Keratinocyte (primary cell): ENCODE data around the gene TMEFF2. TPM values are rescaled to one million over a fixed set of nuclear protein-coding genes. Genes with fewer than 3 reads are reported as not detected.

Experiments used
- DNase-seq: peaks from one replicate; pipeline ENCODE4 v3.0.0-alpha.2; 2011; ENCODE audit warnings: low read depth, missing footprints, low spot score
- FAIRE-seq: peaks from 2 replicates; lab custom pipeline; 2011; peaks lifted over from hg19 to GRCh38; lab: Jason Lieb, UNC
- H2AFZ ChIP-seq: 2 replicates; pipeline ENCODE4 v1.6.0; 2012; ENCODE audit warnings: low read length, control low read depth, inconsistent platforms; ENCODE audit not compliant: control insufficient read depth
- H3K27ac ChIP-seq: 2 replicates; pipeline ENCODE4 v1.5.1; 2011; ENCODE audit warnings: low read length; ENCODE audit not compliant: control insufficient read depth, insufficient read depth
- H3K27me3 ChIP-seq: 3 replicates; pipeline ENCODE4 v1.6.0; 2011; ENCODE audit warnings: low read length; ENCODE audit not compliant: control insufficient read depth, insufficient read depth; ENCODE audit errors: extremely low read depth
- H3K36me3 ChIP-seq, 2 experiments: 2 replicates in 1 of 2; 3 replicates in 1 of 2; pipeline ENCODE4 v1.5.1; 2011; ENCODE audit warnings: low read length in 2 of 2, mild to moderate bottlenecking in 1 of 2; ENCODE audit not compliant: control insufficient read depth in 2 of 2, insufficient read depth in 2 of 2; ENCODE audit errors: extremely low read depth in 1 of 2
- H3K4me1 ChIP-seq: 3 replicates; pipeline ENCODE4 v1.5.1; 2011; ENCODE audit warnings: low read length; ENCODE audit not compliant: control insufficient read depth, insufficient read depth; ENCODE audit errors: extremely low read depth
- H3K4me2 ChIP-seq: 3 replicates; pipeline ENCODE4 v1.6.0; 2011; ENCODE audit warnings: low read depth, low read length; ENCODE audit not compliant: control insufficient read depth, insufficient read depth; ENCODE audit errors: extremely low read depth
- H3K4me3 ChIP-seq, 3 experiments: fragments of 200-600 bp in 1 of 3; sonication (generic) in 1 of 3; 2 replicates in 2 of 3; 3 replicates in 1 of 3; pipeline ENCODE4 v1.5.1; 2011 to 2016; ENCODE audit warnings: low read length in 3 of 3, mild to moderate bottlenecking in 3 of 3, control low read depth in 2 of 3, inconsistent platforms in 1 of 3, low read depth in 1 of 3, mixed read lengths in 1 of 3, mixed run types in 1 of 3, moderate library complexity in 1 of 3; ENCODE audit not compliant: control insufficient read depth in 2 of 3, insufficient read depth in 2 of 3; ENCODE audit errors: extremely low read depth in 1 of 3
- H3K79me2 ChIP-seq: 2 replicates; pipeline ENCODE4 v1.6.0; 2012; ENCODE audit warnings: low read length; ENCODE audit not compliant: control insufficient read depth, insufficient read depth
- H3K9ac ChIP-seq: 3 replicates; pipeline ENCODE4 v1.6.0; 2011; ENCODE audit warnings: low read length; ENCODE audit not compliant: control insufficient read depth, insufficient read depth; ENCODE audit errors: extremely low read depth
- H3K9me1 ChIP-seq: 3 replicates; pipeline ENCODE4 v1.6.0; 2011; ENCODE audit warnings: low read length; ENCODE audit not compliant: control insufficient read depth, insufficient read depth; ENCODE audit errors: extremely low read depth
- H3K9me3 ChIP-seq: 2 replicates; pipeline ENCODE4 v1.5.1; 2012; ENCODE audit warnings: low read depth, low read length; ENCODE audit not compliant: control insufficient read depth
- H4K20me1 ChIP-seq: 3 replicates; pipeline ENCODE4 v1.6.0; 2011; ENCODE audit warnings: low read length; ENCODE audit not compliant: control insufficient read depth, insufficient read depth; ENCODE audit errors: extremely low read depth
- CTCF ChIP-seq, 3 experiments: IDR thresholded peaks in 1 of 3; conservative IDR thresholded peaks in 1 of 3; optimal IDR thresholded peaks in 1 of 3; 2 replicates in 2 of 3; 3 replicates in 1 of 3; pipeline versions ENCODE3 to v1.5.1; 2011; ENCODE audit warnings: low read length in 3 of 3, mild to moderate bottlenecking in 3 of 3, moderate library complexity in 2 of 3, control low read depth in 1 of 3, inconsistent platforms in 1 of 3; ENCODE audit not compliant: insufficient read depth in 2 of 3; ENCODE audit errors: extremely low read depth in 1 of 3
- EZH2 ChIP-seq: IDR thresholded peaks from one replicate; pipeline ENCODE4 v1.6.1; 2012; ENCODE audit warnings: inconsistent platforms, mild to moderate bottlenecking, low read length, moderate library complexity
- dilution Hi-C: fragments of 300-500 bp; cut with MboI; formaldehyde crosslinking; loops from one replicate; pipeline ENCODE4 v1.7.0; 2020; ENCODE audit warnings: low sequenced_read_pairs; ENCODE audit not compliant: extremely low pct_ligation_motif_present
- polyA plus RNA-seq, 5 experiments: library from polyadenylated mRNA; depleted of rRNA in 3 of 5; stranded (reverse) in 3 of 5; stranded (forward) in 1 of 5; unstranded in 1 of 5; fragments of >200 nt; gene quantifications; 1 replicate in 1 of 5; 2 replicates in 3 of 5; 3 replicates in 1 of 5; pipeline versions ENCODE4 v1.2.1 to v1.2.3, GENCODE V29; 2011 to 2012; ENCODE audit warnings: missing spikeins in 2 of 5, low read depth in 1 of 5, low replicate concordance in 1 of 5

Gene TMEFF2
- polyA plus RNA-seq, 1 donor (not counting 4 experiments of a cell fraction or from before 2014, with no cell fraction given) = not detected

DNA sequence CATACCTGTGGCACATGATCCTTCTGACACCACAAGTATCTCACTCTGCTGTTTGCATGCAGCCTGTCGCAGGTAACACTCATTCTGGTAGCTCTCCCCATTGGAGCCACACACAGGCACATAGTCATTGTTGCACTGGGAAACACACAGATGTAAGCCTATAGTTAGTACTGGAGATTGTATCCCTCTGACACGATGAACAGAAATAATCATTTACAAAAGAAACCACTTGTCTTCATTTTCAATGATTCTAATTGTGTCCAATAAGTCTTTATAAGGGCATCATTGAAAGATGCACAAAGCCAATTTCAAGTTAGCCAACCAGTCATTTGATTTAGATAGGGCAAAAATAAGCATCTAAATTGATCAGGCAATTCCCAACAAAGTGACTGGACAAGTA lies 10.4 kb downstream of the TMEFF2 start:
- Histone ChIP-seq H2AFZ (no peak overlapping the region), H4K20me1 (no peaks in the 10 kb centered on the region), H3K4me1 (no peaks in the 10 kb centered on the region), H3K27me3 (no peaks in the 10 kb centered on the region), H3K36me3 (no peaks in the 10 kb centered on the region), H3K4me3 (no peak overlapping the region), H3K4me2 (no peak overlapping the region), H3K9ac (no peak overlapping the region), H3K27ac (no peak overlapping the region), H3K9me3 (no peaks in the 10 kb centered on the region), H3K79me2 (no peaks in the 10 kb centered on the region), H3K9me1 (no peaks in the 10 kb centered on the region)
- dilution Hi-C loops = no loop called here
- FAIRE-seq (no peak), DNase-seq (no peak)
- TF ChIP-seq CTCF (optimal IDR thresholded peaks at IDR 0.05 in 1 of 3, IDR thresholded peaks at IDR 0.05 in 1 of 3, conservative IDR thresholded peaks at IDR 0.05 in 1 of 3; ENCODE audit: extremely low read depth in 1 of 3, insufficient read depth in 2 of 3, low read length in 3 of 3) = no peak
- TF ChIP-seq EZH2 = no peak

DNA sequence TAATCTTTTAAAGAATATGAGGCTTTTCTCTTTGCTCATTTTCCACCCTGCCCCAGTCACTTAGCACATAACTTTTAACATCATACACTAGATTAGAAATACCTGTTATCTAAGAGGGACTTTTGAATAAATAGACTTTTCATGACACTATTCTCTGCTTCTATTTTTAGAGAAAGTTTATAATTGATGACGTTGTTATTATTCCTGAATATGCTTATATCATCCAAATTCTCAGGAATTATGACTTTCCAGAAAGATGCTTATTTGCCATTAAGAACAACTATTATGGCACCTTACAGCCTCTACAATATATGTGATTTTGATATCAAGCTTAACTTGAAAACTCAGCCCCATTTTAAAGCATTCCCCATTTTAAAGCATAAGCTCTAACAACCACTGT lies 11.4 kb downstream of the TMEFF2 start:
- H3K27ac ChIP-seq = no peak overlapping the region
- H3K9me1 ChIP-seq = no peaks in the 10 kb centered on the region
- no peak overlapping the region for H3K4me2 ChIP-seq
- dilution Hi-C loops = no loop called here
- H3K9me3 ChIP-seq = no peaks in the 10 kb centered on the region
- H3K27me3 ChIP-seq = no peaks in the 10 kb centered on the region
- no peak overlapping the region for H2AFZ ChIP-seq
- H3K4me1 ChIP-seq = no peaks in the 10 kb centered on the region
- H3K4me3 ChIP-seq = no peak overlapping the region
- H3K79me2 ChIP-seq = no peaks in the 10 kb centered on the region
- FAIRE-seq (no peak), DNase-seq (no peak)
- no peak for TF ChIP-seq EZH2
- no peak for TF ChIP-seq CTCF (optimal IDR thresholded peaks at IDR 0.05 in 1 of 3, IDR thresholded peaks at IDR 0.05 in 1 of 3, conservative IDR thresholded peaks at IDR 0.05 in 1 of 3; ENCODE audit: extremely low read depth in 1 of 3, insufficient read depth in 2 of 3, low read length in 3 of 3)
- no peaks in the 10 kb centered on the region for H4K20me1 ChIP-seq
- H3K36me3 ChIP-seq = no peaks in the 10 kb centered on the region
- no peak overlapping the region for H3K9ac ChIP-seq
